IMR-90 (cell line): ENCODE data around the gene TRMO. TPM values are rescaled to one million over a fixed set of nuclear protein-coding genes. Genes with fewer than 3 reads are reported as not detected.

Source experiments
- ATAC-seq: fragments of 200-7000 bp; cut with Tn5 transposase; 2 replicates; pipeline ENCODE4 v1.9.1; 2020; ENCODE audit warnings: low read depth, mild to moderate bottlenecking, moderate library complexity
- BruUV-seq: library from RNA; stranded (reverse); fragments of 400-500 nt; replicated peaks from 2 replicates; lab custom pipeline; 2021; lab: Mats Ljungman, UMichigan
- CTCF ChIA-PET: fragments of 300-600 bp; formaldehyde crosslinking; extraction: SDS; loops from one replicate; lab custom pipeline; 2021; ENCODE audit warnings: antibody characterized with exemption; lab: Yijun Ruan, JAX
- POLR2A ChIA-PET: fragments of 300-600 bp; sonication (Branson Sonifier 250); formaldehyde crosslinking; loops from one replicate; lab custom pipeline; 2022; ENCODE audit warnings: antibody characterized with exemption; ENCODE audit not compliant: unreplicated experiment; lab: Charles Lee
- DNase-seq: peaks from one replicate; pipeline ENCODE4 v3.0.0; 2013
- H2AFZ ChIP-seq: replicated peaks from 2 replicates; pipeline ENCODE3; 2013; ENCODE audit warnings: low read length, mild to moderate bottlenecking; ENCODE audit not compliant: poor library complexity
- H2AK5ac ChIP-seq: 2 replicates; pipeline ENCODE4 v1.6.1; 2013; ENCODE audit warnings: low read depth, low read length, inconsistent platforms
- H2AK9ac ChIP-seq: replicated peaks from 2 replicates; pipeline ENCODE3; 2013; ENCODE audit warnings: mild to moderate bottlenecking, low read depth, low read length, moderate library complexity; ENCODE audit not compliant: poor library complexity
- H2BK120ac ChIP-seq: 2 replicates; pipeline ENCODE4 v1.6.1; 2013; ENCODE audit warnings: low read depth, low read length, inconsistent platforms
- H2BK15ac ChIP-seq: 3 replicates; pipeline ENCODE4 v1.6.1; 2013; ENCODE audit warnings: low read depth, low read length, inconsistent platforms
- H2BK20ac ChIP-seq: 2 replicates; pipeline ENCODE4 v1.6.1; 2013; ENCODE audit warnings: low read depth, mild to moderate bottlenecking, inconsistent platforms, low read length, moderate library complexity
- H2BK5ac ChIP-seq: 2 replicates; pipeline ENCODE4 v1.6.1; 2013; ENCODE audit warnings: mild to moderate bottlenecking, low read depth, low read length, inconsistent platforms; ENCODE audit not compliant: poor library complexity, severe bottlenecking
- H3K14ac ChIP-seq: replicated peaks from 2 replicates; pipeline ENCODE4 v1.6.1; 2013; ENCODE audit warnings: low read depth, low read length, inconsistent platforms
- H3K18ac ChIP-seq: 2 replicates; pipeline ENCODE4 v1.6.1; 2013; ENCODE audit warnings: low read depth, low read length, control low read depth
- H3K23ac ChIP-seq: 2 replicates; pipeline ENCODE4 v1.6.1; 2013; ENCODE audit warnings: low read depth, low read length, inconsistent platforms
- H3K27ac ChIP-seq: 2 replicates; pipeline ENCODE4 v1.5.1; 2013; ENCODE audit warnings: mild to moderate bottlenecking, control low read depth, low read length; ENCODE audit not compliant: insufficient read depth
- H3K27me3 ChIP-seq: 2 replicates; pipeline ENCODE4 v1.6.1; 2013; ENCODE audit warnings: low read length; ENCODE audit not compliant: control insufficient read depth, insufficient read depth
- H3K36me3 ChIP-seq: 2 replicates; pipeline ENCODE4 v1.6.1; 2013; ENCODE audit warnings: low read length, mixed read lengths; ENCODE audit not compliant: control insufficient read depth, insufficient read depth
- H3K4ac ChIP-seq: 2 replicates; pipeline ENCODE4 v1.6.1; 2013; ENCODE audit warnings: low read depth, low read length, inconsistent platforms
- H3K4me1 ChIP-seq: 2 replicates; pipeline ENCODE4 v1.6.1; 2013; ENCODE audit warnings: low read length, mixed read lengths; ENCODE audit not compliant: control insufficient read depth, insufficient read depth
- H3K4me2 ChIP-seq: 2 replicates; pipeline ENCODE4 v1.6.1; 2013; ENCODE audit warnings: low read depth, mild to moderate bottlenecking, control low read depth, low read length, moderate library complexity
- H3K4me3 ChIP-seq: 2 replicates; pipeline ENCODE4 v1.5.1; 2013; ENCODE audit warnings: low read depth, mild to moderate bottlenecking, control low read depth, low read length, moderate library complexity; ENCODE audit not compliant: insufficient read depth
- H3K56ac ChIP-seq: 2 replicates; pipeline ENCODE4 v1.6.1; 2013; ENCODE audit warnings: low read length, inconsistent platforms; ENCODE audit not compliant: insufficient read depth; ENCODE audit errors: extremely low read depth
- H3K79me1 ChIP-seq, 2 experiments: 2 replicates each; pipeline ENCODE4 v1.6.1; 2013; ENCODE audit warnings: low read length in 2 of 2, inconsistent platforms in 1 of 2, low read depth in 1 of 2
- H3K9ac ChIP-seq: 2 replicates; pipeline ENCODE4 v1.6.1; 2013; ENCODE audit warnings: low read depth, low read length, control low read depth
- H3K9me1 ChIP-seq: 2 replicates; pipeline ENCODE4 v1.6.1; 2013; ENCODE audit warnings: low read length, inconsistent platforms; ENCODE audit not compliant: insufficient read depth
- H3K9me3 ChIP-seq: 2 replicates; pipeline ENCODE4 v1.6.1; 2013; ENCODE audit warnings: low read length; ENCODE audit not compliant: control insufficient read depth, insufficient read depth
- H4K20me1 ChIP-seq: 2 replicates; pipeline ENCODE4 v1.6.1; 2013; ENCODE audit warnings: low read length, inconsistent platforms; ENCODE audit not compliant: insufficient read depth
- H4K5ac ChIP-seq: 2 replicates; pipeline ENCODE4 v1.6.1; 2013; ENCODE audit warnings: mild to moderate bottlenecking, low read depth, low read length, control low read depth
- H4K8ac ChIP-seq, 2 experiments: 2 replicates each; pipeline ENCODE4 v1.6.1; 2013; ENCODE audit warnings: low read depth in 2 of 2, low read length in 2 of 2, control low read depth in 1 of 2, inconsistent platforms in 1 of 2
- H4K91ac ChIP-seq: 2 replicates; pipeline ENCODE4 v1.6.1; 2013; ENCODE audit warnings: low read depth, low read length, inconsistent platforms; ENCODE audit not compliant: insufficient read depth
- BHLHE40 ChIP-seq: fragments of 150-350 bp; IDR thresholded peaks from 2 replicates; pipeline ENCODE4 v1.6.1; 2016; ENCODE audit warnings: mild to moderate bottlenecking, low read depth, low read length
- CEBPB ChIP-seq: IDR thresholded peaks from 2 replicates; pipeline ENCODE4 v1.6.1; 2012; ENCODE audit warnings: low read depth, low read length, improper control_type of control experiment
- CHD1 ChIP-seq: IDR thresholded peaks from 2 replicates; pipeline ENCODE4 v1.6.1; 2012; ENCODE audit warnings: low read depth, low read length, improper control_type of control experiment
- FOS ChIP-seq: fragments of 150-350 bp; IDR thresholded peaks from 2 replicates; pipeline ENCODE4 v1.6.1; 2016; ENCODE audit warnings: low read depth, low read length
- MAFK ChIP-seq: IDR thresholded peaks from 2 replicates; pipeline ENCODE4 v1.6.1; 2012; ENCODE audit warnings: low read depth, low read length, improper control_type of control experiment
- MAZ ChIP-seq: IDR thresholded peaks from 2 replicates; pipeline ENCODE4 v1.6.1; 2012; ENCODE audit warnings: low read depth, mild to moderate bottlenecking, low read length, improper control_type of control experiment, moderate library complexity, borderline replicate concordance
- MXI1 ChIP-seq: IDR thresholded peaks from 2 replicates; pipeline ENCODE4 v1.6.1; 2012; ENCODE audit warnings: low read depth, mild to moderate bottlenecking, low read length, moderate library complexity, borderline replicate concordance
- NFE2L2 ChIP-seq: fragments of 150-350 bp; IDR thresholded peaks from 2 replicates; pipeline ENCODE4 v1.6.1; 2016; ENCODE audit warnings: low read depth, mild to moderate bottlenecking, low read length
- POLR2A ChIP-seq: IDR thresholded peaks from 2 replicates; pipeline ENCODE4 v1.6.1; 2012; ENCODE audit warnings: mild to moderate bottlenecking, low read depth, low read length
- RAD21 ChIP-seq: IDR thresholded peaks from 2 replicates; pipeline ENCODE4 v1.6.1; 2012; ENCODE audit warnings: low read length, improper control_type of control experiment
- RCOR1 ChIP-seq: IDR thresholded peaks from 2 replicates; pipeline ENCODE4 v1.6.1; 2012; ENCODE audit warnings: mild to moderate bottlenecking, low read length, improper control_type of control experiment; ENCODE audit not compliant: insufficient replicate concordance
- RFX5 ChIP-seq: IDR thresholded peaks from 2 replicates; pipeline ENCODE4 v1.8.0; 2012; ENCODE audit warnings: low read depth, mild to moderate bottlenecking, low read length, moderate library complexity
- SMC3 ChIP-seq: fragments of 150-350 bp; IDR thresholded peaks from 2 replicates; pipeline ENCODE4 v1.6.1; 2016; ENCODE audit warnings: low read depth, mild to moderate bottlenecking, antibody characterized with exemption, low read length, moderate library complexity
- dilution Hi-C: fragments of 300-500 bp; cut with HindIII; formaldehyde crosslinking; loops from one replicate; pipeline ENCODE4 v1.14.3; 2018; ENCODE audit warnings: low sequenced_read_pairs; ENCODE audit not compliant: unreplicated experiment
- in situ Hi-C: fragments of 300-500 bp; cut with MboI; formaldehyde crosslinking; loops from 3 replicates; pipeline ENCODE4 v1.14.3; 2019; ENCODE audit warnings: low sequenced_read_pairs, inconsistent platforms, mixed read lengths
- intact Hi-C: fragments of 100-400 bp; cut with micrococcal nuclease; formaldehyde crosslinking; loops from 2 replicates; pipeline ENCODE4 v1.10.0; 2022
- polyA plus RNA-seq, 3 experiments: library from polyadenylated mRNA; depleted of rRNA; stranded (reverse); fragments of >200 nt; gene quantifications; 2 replicates each; pipeline ENCODE4 v1.2.3, GENCODE V29; 2012; ENCODE audit warnings: low replicate concordance in 1 of 3
- total RNA-seq: library from RNA; depleted of rRNA; stranded (reverse); fragments of >200 nt; gene quantifications from 2 replicates; pipeline ENCODE4 v1.2.3, GENCODE V29; 2012
- TF ChIP-seq, protein P1 (sequence below): fragments of 150-350 bp; IDR thresholded peaks from 2 replicates; pipeline ENCODE4 v1.6.1; 2016; ENCODE audit warnings: low read depth, mild to moderate bottlenecking, low read length, moderate library complexity, borderline replicate concordance
- TF ChIP-seq, protein P2 (sequence below): fragments of 150-350 bp; IDR thresholded peaks from 2 replicates; pipeline ENCODE4 v1.6.1; 2017; ENCODE audit warnings: mild to moderate bottlenecking, antibody characterized with exemption, low read length, low read depth
- TF ChIP-seq, protein P3 (sequence below): conservative IDR thresholded peaks from 2 replicates; pipeline ENCODE4 v1.5.1; 2012; ENCODE audit warnings: mild to moderate bottlenecking, low read depth, low read length, improper control_type of control experiment

The TRMO gene
- total and polyA plus RNA-seq, 2 of the 4 experiments (the other 2 are of a cell fraction), result 10.2 to 19.9 TPM

GRCh38 chr9:97936998-97937397 lies 14.7 kb upstream of the TRMO start:
- ATAC-seq (no peak), DNase-seq (no peak)
- Histone ChIP-seq H3K18ac (no peak overlapping the region), H3K4me2 (no peak overlapping the region), H2AFZ (no peak overlapping the region), H2AK9ac (no peak overlapping the region), H3K9ac (no peak overlapping the region), H3K56ac (no peak overlapping the region), H4K20me1 (no peaks in the 10 kb centered on the region), H4K8ac (no peak overlapping the region), H3K4me1 (no peaks in the 10 kb centered on the region), H2BK120ac (no peak overlapping the region), H3K27me3 (peaks cover 58% of the 10 kb centered on the region), H3K9me3 (no peaks in the 10 kb centered on the region), H3K9me1 (no peaks in the 10 kb centered on the region), H3K4ac (no peak overlapping the region), H4K5ac (no peak overlapping the region), H3K36me3 (no peaks in the 10 kb centered on the region), H3K4me3 (no peak overlapping the region), H2BK20ac (no peak overlapping the region), H3K14ac (no peak overlapping the region), H3K23ac (no peak overlapping the region), H3K79me1 (no peaks in the 10 kb centered on the region), H2BK5ac (no peak overlapping the region), H3K27ac (no peak overlapping the region), H2AK5ac (no peak overlapping the region), H2BK15ac (no peak overlapping the region), H4K91ac (no peak overlapping the region)
- in situ Hi-C loops (no loop called here), dilution Hi-C loops (no loop called here), intact Hi-C loops (loop anchor here (5.0 kb wide), 1 partner anchor 35 kb away; no protein-coding TSS in a partner anchor)
- ChIA-PET POLR2A (interaction anchor here (0.6 kb wide), 1 partner anchor 16 kb away, joined by 6 read pairs; no protein-coding TSS in a partner anchor), CTCF (no interaction called here)
- BruUV-seq, result no TSS peak
- TF ChIP-seq BHLHE40, result no peak
- TF ChIP-seq, protein P1, sequence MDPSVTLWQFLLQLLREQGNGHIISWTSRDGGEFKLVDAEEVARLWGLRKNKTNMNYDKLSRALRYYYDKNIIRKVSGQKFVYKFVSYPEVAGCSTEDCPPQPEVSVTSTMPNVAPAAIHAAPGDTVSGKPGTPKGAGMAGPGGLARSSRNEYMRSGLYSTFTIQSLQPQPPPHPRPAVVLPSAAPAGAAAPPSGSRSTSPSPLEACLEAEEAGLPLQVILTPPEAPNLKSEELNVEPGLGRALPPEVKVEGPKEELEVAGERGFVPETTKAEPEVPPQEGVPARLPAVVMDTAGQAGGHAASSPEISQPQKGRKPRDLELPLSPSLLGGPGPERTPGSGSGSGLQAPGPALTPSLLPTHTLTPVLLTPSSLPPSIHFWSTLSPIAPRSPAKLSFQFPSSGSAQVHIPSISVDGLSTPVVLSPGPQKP, result no peak
- TF ChIP-seq, protein P2, sequence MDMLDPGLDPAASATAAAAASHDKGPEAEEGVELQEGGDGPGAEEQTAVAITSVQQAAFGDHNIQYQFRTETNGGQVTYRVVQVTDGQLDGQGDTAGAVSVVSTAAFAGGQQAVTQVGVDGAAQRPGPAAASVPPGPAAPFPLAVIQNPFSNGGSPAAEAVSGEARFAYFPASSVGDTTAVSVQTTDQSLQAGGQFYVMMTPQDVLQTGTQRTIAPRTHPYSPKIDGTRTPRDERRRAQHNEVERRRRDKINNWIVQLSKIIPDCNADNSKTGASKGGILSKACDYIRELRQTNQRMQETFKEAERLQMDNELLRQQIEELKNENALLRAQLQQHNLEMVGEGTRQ, result no peak
- no peak for TF ChIP-seq CHD1
- no peak for TF ChIP-seq RAD21
- TF ChIP-seq MXI1, result no peak
- no peak for TF ChIP-seq SMC3
- TF ChIP-seq POLR2A, result no peak
- TF ChIP-seq RFX5, result no peak
- TF ChIP-seq MAZ, result no peak
- TF ChIP-seq, protein P3, sequence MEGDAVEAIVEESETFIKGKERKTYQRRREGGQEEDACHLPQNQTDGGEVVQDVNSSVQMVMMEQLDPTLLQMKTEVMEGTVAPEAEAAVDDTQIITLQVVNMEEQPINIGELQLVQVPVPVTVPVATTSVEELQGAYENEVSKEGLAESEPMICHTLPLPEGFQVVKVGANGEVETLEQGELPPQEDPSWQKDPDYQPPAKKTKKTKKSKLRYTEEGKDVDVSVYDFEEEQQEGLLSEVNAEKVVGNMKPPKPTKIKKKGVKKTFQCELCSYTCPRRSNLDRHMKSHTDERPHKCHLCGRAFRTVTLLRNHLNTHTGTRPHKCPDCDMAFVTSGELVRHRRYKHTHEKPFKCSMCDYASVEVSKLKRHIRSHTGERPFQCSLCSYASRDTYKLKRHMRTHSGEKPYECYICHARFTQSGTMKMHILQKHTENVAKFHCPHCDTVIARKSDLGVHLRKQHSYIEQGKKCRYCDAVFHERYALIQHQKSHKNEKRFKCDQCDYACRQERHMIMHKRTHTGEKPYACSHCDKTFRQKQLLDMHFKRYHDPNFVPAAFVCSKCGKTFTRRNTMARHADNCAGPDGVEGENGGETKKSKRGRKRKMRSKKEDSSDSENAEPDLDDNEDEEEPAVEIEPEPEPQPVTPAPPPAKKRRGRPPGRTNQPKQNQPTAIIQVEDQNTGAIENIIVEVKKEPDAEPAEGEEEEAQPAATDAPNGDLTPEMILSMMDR, result no peak
- TF ChIP-seq CEBPB, result no peak
- TF ChIP-seq RCOR1, result no peak
- no peak for TF ChIP-seq FOS
- TF ChIP-seq MAFK, result no peak
- no peak for TF ChIP-seq NFE2L2
